Activated T-cell treated with anti-CD3 and anti-CD28 coated beads, Interleukin-2, amount 50 U/mL, for 1 hour (primary cell): ENCODE measurements around the gene SETD6.
"Not testable (repeated sequence)": the region's sequence is repeated elsewhere in the genome, so short reads cannot be mapped to it uniquely, and the experiment has no call there.

Experiments
- DNase-seq: peaks from one replicate; pipeline ENCODE4 v3.0.0-alpha.2; 2020

Gene SETD6

GRCh38 chr16:58515125-58515870, at the start of gene SETD6:
TSS of gene SETD6 (plus strand) at chr16:58515517. CDS start at chr16:58515538, 21 bp downstream.
- DNase-seq = peak; percentile 74

- no peak for DNase-seq
These were observed 49.5 kb upstream of the SETD6 start for GRCh38 chr16:58465817-58466216.

GRCh38 chr16:58466396-58466795, 48.9 kb upstream of the SETD6 start:
- no peak for DNase-seq

GRCh38 chr16:58467905-58468304, 47.4 kb upstream of the SETD6 start:
- no peak for DNase-seq

DNA sequence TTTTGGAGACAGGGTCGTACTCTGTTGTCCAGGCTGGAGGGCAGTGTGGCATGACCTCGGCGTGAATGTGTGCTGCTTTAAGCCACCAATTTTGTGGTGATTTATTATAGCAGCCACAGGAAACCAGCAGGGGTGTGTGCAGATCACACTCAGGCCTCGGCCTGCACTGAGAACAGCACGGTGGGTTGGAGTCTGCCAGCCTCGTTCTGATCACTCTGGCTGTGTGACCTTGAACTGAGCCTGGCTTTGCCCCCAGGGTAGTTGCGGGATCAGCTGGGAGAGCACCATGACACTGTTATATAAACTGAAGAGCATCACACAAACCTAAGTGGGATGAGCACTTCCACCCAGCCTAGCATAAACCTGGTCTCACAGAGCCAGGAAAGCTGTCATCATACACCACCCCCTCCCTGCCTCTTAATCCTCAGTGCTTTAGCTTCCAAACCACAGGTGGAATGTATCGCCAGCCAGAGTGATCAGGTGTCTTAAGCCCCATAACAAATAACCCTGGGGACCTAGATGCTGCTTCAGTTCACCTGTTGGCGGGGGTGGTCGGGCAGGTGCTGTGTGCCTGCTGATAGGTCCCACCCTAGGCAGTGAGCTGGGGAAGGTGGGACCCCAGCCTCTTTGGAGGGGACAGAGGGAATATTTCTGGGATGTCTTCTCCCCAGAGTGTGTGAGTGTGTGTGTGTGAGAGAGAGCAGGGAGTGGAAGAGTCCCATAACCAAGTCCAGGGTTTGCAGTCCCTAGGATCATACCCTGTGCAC, 43.9 kb upstream of the SETD6 start:
- DNase-seq = no peak

- DNase-seq = no peak
These were observed 43.1 kb upstream of the SETD6 start for GRCh38 chr16:58472266-58472665.

DNA sequence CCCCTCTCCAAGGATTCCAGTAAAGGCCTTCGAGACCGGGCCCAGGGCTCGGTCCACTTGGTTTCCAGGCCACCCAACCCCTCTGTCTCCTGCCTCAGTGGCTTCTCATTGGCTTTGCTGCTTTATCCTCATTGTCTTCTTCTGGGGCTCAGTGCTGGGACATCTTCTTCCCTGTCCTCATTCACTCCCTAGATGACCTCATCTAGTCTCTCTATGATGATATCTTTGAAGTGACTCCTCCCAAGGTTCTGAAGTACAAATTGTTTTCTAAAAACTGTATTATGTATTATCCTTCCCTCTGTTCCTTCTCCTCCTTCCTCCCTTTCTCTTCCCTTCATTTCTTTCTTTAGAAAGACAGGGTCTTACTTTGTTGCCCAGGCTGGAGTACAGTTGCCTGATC, 42.5 kb upstream of the SETD6 start:
- no peak for DNase-seq

- no peak for DNase-seq
These were observed 41.0 kb upstream of the SETD6 start for GRCh38 chr16:58474296-58474695.

GRCh38 chr16:58475091-58475619, 40.2 kb upstream of the SETD6 start:
- no peak for DNase-seq

- no peak for DNase-seq
These were observed 38.5 kb upstream of the SETD6 start for GRCh38 chr16:58476791-58477190.

DNA sequence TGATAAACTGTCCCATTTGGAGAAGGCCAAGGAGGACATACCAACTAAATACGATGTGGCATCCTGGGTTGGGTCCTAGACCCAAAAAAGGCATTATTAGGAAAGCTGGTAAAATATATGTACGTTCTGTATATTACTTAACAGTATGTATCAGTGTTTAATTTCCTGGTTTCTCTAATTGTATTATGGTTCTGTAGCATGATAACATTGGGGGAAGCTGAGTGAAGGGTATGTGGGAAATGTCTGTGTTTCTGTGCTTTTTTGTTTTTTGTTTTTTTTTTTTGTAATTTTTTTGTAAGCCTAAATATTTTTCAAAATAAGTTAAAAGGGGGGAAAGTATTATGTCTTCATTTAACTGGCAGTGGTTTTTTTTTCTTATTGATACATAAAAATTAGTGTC, 36.9 kb upstream of the SETD6 start:
- DNase-seq = no peak

- DNase-seq = no peak
These were observed 34.0 kb upstream of the SETD6 start for GRCh38 chr16:58481226-58481869.

DNA sequence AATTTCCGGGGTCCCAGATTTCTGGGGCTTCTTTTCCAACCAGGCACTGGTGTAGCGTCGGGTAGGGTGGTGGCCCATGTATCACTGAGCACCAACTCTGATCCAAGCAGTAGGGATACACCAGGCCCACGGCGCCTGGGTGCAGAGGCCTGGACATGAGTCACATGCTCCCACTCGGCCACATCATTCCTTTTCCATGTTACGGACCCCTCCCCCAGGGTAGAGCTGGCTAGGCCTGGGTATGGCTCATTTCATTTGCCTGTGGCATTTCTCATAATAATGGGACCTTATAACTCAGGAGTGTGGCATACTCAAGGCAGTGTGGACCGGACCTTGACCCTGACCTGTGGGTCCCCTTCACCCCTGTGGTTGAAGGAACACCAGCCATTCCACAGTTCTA, 33.4 kb upstream of the SETD6 start:
- DNase-seq = no peak

- no peak for DNase-seq
These were observed 30.0 kb upstream of the SETD6 start for GRCh38 chr16:58485184-58485887.

DNA sequence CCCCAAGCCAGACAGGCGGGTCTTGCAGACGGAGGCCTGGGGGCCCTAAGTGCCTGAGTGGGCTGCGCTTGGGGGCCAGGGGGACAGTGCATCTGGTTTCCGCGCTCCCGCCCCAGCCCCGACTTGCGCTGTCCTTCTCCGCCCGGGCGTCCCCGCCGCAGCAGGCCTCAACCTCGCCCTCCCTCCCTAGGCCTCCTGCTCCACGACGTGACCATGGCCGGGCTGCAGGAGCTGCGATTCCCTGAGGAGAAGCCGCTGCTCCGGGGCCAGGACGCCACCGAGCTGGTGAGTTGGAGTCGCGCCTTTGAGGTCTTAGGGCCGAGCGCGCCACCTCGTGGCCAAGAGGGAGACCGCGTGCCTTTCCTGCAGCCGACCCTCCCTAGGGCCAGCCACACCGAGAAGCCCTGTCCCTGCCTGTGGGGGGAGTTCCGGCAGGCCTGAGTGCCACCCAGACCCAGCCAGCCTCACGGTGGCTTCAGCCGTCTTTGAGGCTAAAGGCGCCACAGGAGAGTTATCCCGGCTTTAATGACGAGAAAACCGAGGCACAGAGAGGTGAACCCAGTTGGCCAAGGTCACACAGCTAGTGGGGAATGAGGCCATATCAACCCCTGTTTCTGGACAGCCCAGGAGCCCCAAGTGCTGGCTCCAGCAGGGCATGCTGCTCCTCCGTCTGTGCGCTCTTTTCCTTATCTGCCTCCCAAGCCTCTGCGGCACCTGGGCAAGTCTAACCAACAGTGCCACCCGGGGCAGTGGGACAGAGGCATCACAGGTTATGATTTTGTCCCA, 27.6 kb upstream of the SETD6 start:
- DNase-seq = peak; percentile 77

DNA sequence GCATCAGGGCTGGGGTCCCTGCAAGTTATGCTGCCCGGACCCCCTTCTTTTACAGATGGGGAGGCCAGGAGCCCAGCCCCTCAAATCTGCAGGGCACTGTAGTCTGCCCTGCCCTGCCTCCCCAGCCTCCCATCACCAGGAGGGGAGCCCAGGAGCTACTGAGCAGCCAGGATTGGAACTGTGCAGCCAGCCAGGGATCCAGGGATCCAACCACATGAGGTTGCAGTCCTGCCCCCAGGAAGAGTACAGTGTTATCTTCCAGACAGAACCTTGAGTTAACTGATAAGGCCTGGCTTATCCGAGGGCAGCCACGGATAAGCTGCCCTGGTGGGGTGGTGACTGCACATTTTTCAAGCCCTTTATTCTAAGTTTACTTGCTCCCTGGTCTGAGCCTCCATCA, 26.8 kb upstream of the SETD6 start:
- DNase-seq = no peak

GRCh38 chr16:58490065-58490464, 25.3 kb upstream of the SETD6 start:
- DNase-seq = no peak

- DNase-seq = not testable (repeated sequence)
These were observed 24.8 kb upstream of the SETD6 start for GRCh38 chr16:58490539-58490938.

- DNase-seq = no peak
These were observed 23.3 kb upstream of the SETD6 start for GRCh38 chr16:58492066-58492465.

GRCh38 chr16:58492735-58493134, 22.6 kb upstream of the SETD6 start:
- no peak for DNase-seq

DNA sequence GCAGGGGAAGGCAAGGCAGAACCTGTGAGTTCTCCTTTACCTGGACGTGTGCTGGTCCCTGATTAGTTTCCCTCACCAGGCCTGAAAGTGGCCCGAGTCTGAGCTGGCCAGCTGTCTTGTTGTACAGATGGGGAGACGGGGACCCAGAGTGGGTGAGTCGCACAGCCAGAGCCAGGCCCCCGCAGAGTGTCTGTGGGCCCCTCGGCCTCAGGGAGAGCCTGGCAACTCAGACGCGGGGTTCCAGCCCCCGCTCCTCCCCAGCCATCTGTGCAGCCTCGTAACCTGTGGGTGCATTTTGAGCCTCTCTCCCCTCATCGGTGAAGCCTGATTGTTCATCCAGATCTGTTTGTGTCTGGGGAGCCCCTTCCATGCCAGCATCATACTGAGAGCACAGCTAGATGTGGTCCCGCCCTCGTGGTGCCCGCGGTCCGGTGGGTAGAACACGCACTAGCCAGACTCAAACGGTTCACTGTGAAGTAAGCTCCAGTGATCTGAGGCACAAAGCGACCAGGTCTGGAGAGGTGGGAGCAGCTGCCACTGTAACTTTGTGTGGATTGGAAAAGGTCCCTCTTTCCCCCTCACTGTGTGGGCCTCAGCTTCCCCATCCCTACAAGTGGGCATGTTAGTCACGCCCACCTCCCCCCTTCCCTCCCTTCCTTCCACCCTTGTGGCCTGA, 21.4 kb upstream of the SETD6 start:
- DNase-seq = no peak
